WTC11 (cell line): ENCODE results near the gene PAK5. TPM values are rescaled to one million over a fixed set of nuclear protein-coding genes. Genes with fewer than 3 reads are reported as not detected.

ENCODE experiments used
- ATAC-seq: fragments of 200-7000 bp; cut with Tn5 transposase; 2 replicates; pipeline ENCODE4 v1.10.0; 2021; ENCODE audit warnings: mild to moderate bottlenecking, moderate library complexity
- CTCF ChIA-PET: fragments of 300-600 bp; sonication (Branson Sonifier 250); formaldehyde crosslinking; loops from one replicate; lab custom pipeline; 2021; ENCODE audit warnings: antibody characterized with exemption; lab: Charles Lee
- POLR2A ChIA-PET: fragments of 350-600 bp; sonication (Branson Sonifier 250); formaldehyde crosslinking; loops from one replicate; lab custom pipeline; 2021; ENCODE audit warnings: antibody characterized with exemption; lab: Charles Lee
- DNase-seq: peaks from one replicate; pipeline ENCODE4 v3.0.0; 2021; ENCODE audit warnings: low spot score
- H3K27ac Mint-ChIP-seq: 2 replicates; pipeline ENCODE4 v1.8.0; 2021; ENCODE audit warnings: mixed read lengths
- H3K27me3 Mint-ChIP-seq: 2 replicates; pipeline ENCODE4 v1.8.0; 2021; ENCODE audit warnings: low read depth, mild to moderate bottlenecking, moderate library complexity, mixed read lengths
- H3K36me3 Mint-ChIP-seq: 2 replicates; pipeline ENCODE4 v1.8.0; 2021; ENCODE audit warnings: mixed read lengths
- H3K4me1 Mint-ChIP-seq: 2 replicates; pipeline ENCODE4 v1.8.0; 2022; ENCODE audit warnings: mixed read lengths
- H3K4me3 Mint-ChIP-seq: 2 replicates; pipeline ENCODE4 v1.8.0; 2021; ENCODE audit warnings: mild to moderate bottlenecking, moderate library complexity, mixed read lengths
- H3K9me3 Mint-ChIP-seq: 2 replicates; pipeline ENCODE4 v1.8.0; 2021; ENCODE audit warnings: mixed read lengths
- CREB1 ChIP-seq: sonication (generic); formaldehyde crosslinking; IDR thresholded peaks from 2 replicates; pipeline ENCODE4 v1.8.0; 2023; ENCODE audit warnings: mild to moderate bottlenecking, missing genetic modification reagents
- GRHL2 ChIP-seq: fragments of 250-450 bp; sonication (Bioruptor Pico); IDR thresholded peaks from 2 replicates; pipeline ENCODE4 v1.8.0; 2022; ENCODE audit warnings: mild to moderate bottlenecking, moderate library complexity; ENCODE audit not compliant: insufficient replicate concordance, severe bottlenecking
- GTF2I ChIP-seq: fragments of 250-450 bp; sonication (Bioruptor Pico); conservative IDR thresholded peaks from 2 replicates; pipeline ENCODE4 v1.4.0; 2021; ENCODE audit warnings: mild to moderate bottlenecking
- HMGA2 ChIP-seq: fragments of 250-450 bp; sonication (Bioruptor Pico); IDR thresholded peaks from 2 replicates; pipeline ENCODE4 v1.4.0; 2021; ENCODE audit warnings: mild to moderate bottlenecking, moderate library complexity
- MYBL2 ChIP-seq: sonication (generic); formaldehyde crosslinking; IDR thresholded peaks from 2 replicates; pipeline ENCODE4 v1.8.1; 2023; ENCODE audit warnings: mild to moderate bottlenecking, moderate library complexity, missing genetic modification reagents
- NFATC4 ChIP-seq: fragments of 250-450 bp; sonication (Bioruptor Pico); IDR thresholded peaks from 2 replicates; pipeline ENCODE4 v1.9.0; 2021; ENCODE audit warnings: mild to moderate bottlenecking
- NFE2L1 ChIP-seq: sonication (generic); formaldehyde crosslinking; IDR thresholded peaks from 2 replicates; pipeline ENCODE4 v1.8.1; 2023; ENCODE audit warnings: missing genetic modification reagents
- NFYB ChIP-seq: sonication (generic); formaldehyde crosslinking; conservative IDR thresholded peaks from 2 replicates; pipeline ENCODE4 v1.8.0; 2022; ENCODE audit warnings: low read depth, missing genetic modification reagents
- SMAD3 ChIP-seq: sonication (generic); formaldehyde crosslinking; IDR thresholded peaks from 2 replicates; pipeline ENCODE4 v1.8.0; 2022; ENCODE audit warnings: missing genetic modification reagents, mild to moderate bottlenecking, borderline replicate concordance
- SMAD4 ChIP-seq: sonication (generic); formaldehyde crosslinking; IDR thresholded peaks from 2 replicates; pipeline ENCODE4 v1.8.0; 2022; ENCODE audit warnings: mild to moderate bottlenecking, missing genetic modification reagents
- SP1 ChIP-seq: sonication (generic); formaldehyde crosslinking; conservative IDR thresholded peaks from 2 replicates; pipeline ENCODE4 v1.8.1; 2022; ENCODE audit warnings: missing genetic modification reagents
- TCF7 ChIP-seq: sonication (generic); formaldehyde crosslinking; IDR thresholded peaks from 2 replicates; pipeline ENCODE4 v1.8.0; 2022; ENCODE audit warnings: mild to moderate bottlenecking, low read depth, missing genetic modification reagents, moderate library complexity
- ZBTB21 ChIP-seq: sonication (generic); formaldehyde crosslinking; IDR thresholded peaks from 2 replicates; pipeline ENCODE4 v1.8.1; 2023; ENCODE audit warnings: mild to moderate bottlenecking, missing genetic modification reagents, borderline replicate concordance
- ZNF219 ChIP-seq: sonication (generic); formaldehyde crosslinking; IDR thresholded peaks from 2 replicates; pipeline ENCODE4 v1.8.0; 2023; ENCODE audit warnings: missing genetic modification reagents, mild to moderate bottlenecking, borderline replicate concordance
- ZNF232 ChIP-seq: sonication (generic); formaldehyde crosslinking; IDR thresholded peaks from 2 replicates; pipeline ENCODE4 v1.8.0; 2022; ENCODE audit warnings: mild to moderate bottlenecking, missing genetic modification reagents
- ZNF317 ChIP-seq: sonication (generic); formaldehyde crosslinking; IDR thresholded peaks from 2 replicates; pipeline ENCODE4 v1.8.1; 2023; ENCODE audit warnings: low read depth, mild to moderate bottlenecking, moderate library complexity, missing genetic modification reagents, borderline replicate concordance
- ZNF671 ChIP-seq: fragments of 250-450 bp; sonication (Bioruptor Pico); IDR thresholded peaks from 2 replicates; pipeline ENCODE4 v1.8.0; 2021; ENCODE audit warnings: mild to moderate bottlenecking
- total RNA-seq: library from RNA; stranded (reverse); gene quantifications from 3 replicates; pipeline ENCODE4 v1.2.3, GENCODE V29; 2021
- TF ChIP-seq, protein P1 (sequence below): fragments of 250-450 bp; sonication (Bioruptor Pico); IDR thresholded peaks from 2 replicates; pipeline ENCODE4 v1.8.0; 2021; ENCODE audit warnings: mild to moderate bottlenecking
- TF ChIP-seq, protein P2 (sequence below): sonication (generic); formaldehyde crosslinking; IDR thresholded peaks from 2 replicates; pipeline ENCODE4 v1.8.1; 2023; ENCODE audit warnings: mild to moderate bottlenecking, missing genetic modification reagents
- TF ChIP-seq, protein P3 (sequence below): sonication (generic); formaldehyde crosslinking; IDR thresholded peaks from 2 replicates; pipeline ENCODE4 v1.8.0; 2023; ENCODE audit warnings: mild to moderate bottlenecking, missing genetic modification reagents
- TF ChIP-seq, protein P4 (sequence below): fragments of 250-450 bp; sonication (Bioruptor Pico); IDR thresholded peaks from 2 replicates; pipeline ENCODE4 v1.9.0; 2021; ENCODE audit warnings: mild to moderate bottlenecking
- TF ChIP-seq, protein P5 (sequence below): sonication (generic); formaldehyde crosslinking; conservative IDR thresholded peaks from 2 replicates; pipeline ENCODE4 v1.8.1; 2023; ENCODE audit warnings: mild to moderate bottlenecking, low read depth, missing genetic modification reagents, moderate library complexity
- TF ChIP-seq, protein P6 (sequence below): sonication (generic); formaldehyde crosslinking; IDR thresholded peaks from 2 replicates; pipeline ENCODE4 v1.8.1; 2022; ENCODE audit warnings: missing genetic modification reagents, borderline replicate concordance

The PAK5 gene
- total RNA-seq, 1 experiment from 2014 or later = 0.31 TPM

DNA sequence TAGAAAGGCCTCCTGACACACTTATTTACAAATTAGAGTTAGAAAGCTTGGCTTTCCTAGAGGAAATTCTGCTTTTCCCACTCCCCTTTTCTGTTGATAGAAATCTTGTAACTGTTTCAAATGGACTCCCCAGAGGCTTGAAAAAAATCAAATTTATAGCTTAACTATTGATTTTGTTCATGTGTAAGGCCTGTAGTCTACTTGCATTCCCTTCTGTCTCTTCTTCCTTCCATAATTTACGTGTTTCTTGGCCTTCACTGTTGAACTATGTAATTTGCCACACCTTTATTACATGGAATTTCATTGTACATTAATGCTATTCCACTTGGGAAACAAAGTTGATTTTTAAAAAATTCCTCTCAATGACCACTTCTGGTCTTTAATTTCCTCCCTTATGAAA is 243.1 kb downstream of the PAK5 start:
- peaks cover 11% of the 10 kb centered on the region for H3K9me3 Mint-ChIP-seq
- TF ChIP-seq NFATC4 = no peak
- no peak for TF ChIP-seq SMAD4
- TF ChIP-seq CREB1 = no peak
- TF ChIP-seq ZNF232 (CRISPR knock-in tag) = no peak
- TF ChIP-seq, protein P1, sequence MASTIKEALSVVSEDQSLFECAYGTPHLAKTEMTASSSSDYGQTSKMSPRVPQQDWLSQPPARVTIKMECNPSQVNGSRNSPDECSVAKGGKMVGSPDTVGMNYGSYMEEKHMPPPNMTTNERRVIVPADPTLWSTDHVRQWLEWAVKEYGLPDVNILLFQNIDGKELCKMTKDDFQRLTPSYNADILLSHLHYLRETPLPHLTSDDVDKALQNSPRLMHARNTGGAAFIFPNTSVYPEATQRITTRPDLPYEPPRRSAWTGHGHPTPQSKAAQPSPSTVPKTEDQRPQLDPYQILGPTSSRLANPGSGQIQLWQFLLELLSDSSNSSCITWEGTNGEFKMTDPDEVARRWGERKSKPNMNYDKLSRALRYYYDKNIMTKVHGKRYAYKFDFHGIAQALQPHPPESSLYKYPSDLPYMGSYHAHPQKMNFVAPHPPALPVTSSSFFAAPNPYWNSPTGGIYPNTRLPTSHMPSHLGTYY (CRISPR knock-in tag) = no peak
- TF ChIP-seq, protein P2, sequence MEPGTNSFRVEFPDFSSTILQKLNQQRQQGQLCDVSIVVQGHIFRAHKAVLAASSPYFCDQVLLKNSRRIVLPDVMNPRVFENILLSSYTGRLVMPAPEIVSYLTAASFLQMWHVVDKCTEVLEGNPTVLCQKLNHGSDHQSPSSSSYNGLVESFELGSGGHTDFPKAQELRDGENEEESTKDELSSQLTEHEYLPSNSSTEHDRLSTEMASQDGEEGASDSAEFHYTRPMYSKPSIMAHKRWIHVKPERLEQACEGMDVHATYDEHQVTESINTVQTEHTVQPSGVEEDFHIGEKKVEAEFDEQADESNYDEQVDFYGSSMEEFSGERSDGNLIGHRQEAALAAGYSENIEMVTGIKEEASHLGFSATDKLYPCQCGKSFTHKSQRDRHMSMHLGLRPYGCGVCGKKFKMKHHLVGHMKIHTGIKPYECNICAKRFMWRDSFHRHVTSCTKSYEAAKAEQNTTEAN (CRISPR knock-in tag) = no peak
- no peak for TF ChIP-seq TCF7 (CRISPR knock-in tag)
- TF ChIP-seq ZNF219 (CRISPR knock-in tag) = no peak
- TF ChIP-seq ZNF317 = no peak
- TF ChIP-seq HMGA2 (CRISPR knock-in tag) = no peak
- peaks cover 2% of the 10 kb centered on the region; the same call in 1 of the 2 replicates for H3K27me3 Mint-ChIP-seq
- peaks cover 5% of the 10 kb centered on the region; the same call in 1 of the 2 replicates for H3K4me1 Mint-ChIP-seq
- CTCF ChIA-PET = no interaction called here
- H3K36me3 Mint-ChIP-seq = no peaks in the 10 kb centered on the region
- no peak overlapping the region for H3K27ac Mint-ChIP-seq
- H3K4me3 Mint-ChIP-seq = no peak overlapping the region
- ATAC-seq (no peak), DNase-seq (no peak)
- POLR2A ChIA-PET = no interaction called here

DNA sequence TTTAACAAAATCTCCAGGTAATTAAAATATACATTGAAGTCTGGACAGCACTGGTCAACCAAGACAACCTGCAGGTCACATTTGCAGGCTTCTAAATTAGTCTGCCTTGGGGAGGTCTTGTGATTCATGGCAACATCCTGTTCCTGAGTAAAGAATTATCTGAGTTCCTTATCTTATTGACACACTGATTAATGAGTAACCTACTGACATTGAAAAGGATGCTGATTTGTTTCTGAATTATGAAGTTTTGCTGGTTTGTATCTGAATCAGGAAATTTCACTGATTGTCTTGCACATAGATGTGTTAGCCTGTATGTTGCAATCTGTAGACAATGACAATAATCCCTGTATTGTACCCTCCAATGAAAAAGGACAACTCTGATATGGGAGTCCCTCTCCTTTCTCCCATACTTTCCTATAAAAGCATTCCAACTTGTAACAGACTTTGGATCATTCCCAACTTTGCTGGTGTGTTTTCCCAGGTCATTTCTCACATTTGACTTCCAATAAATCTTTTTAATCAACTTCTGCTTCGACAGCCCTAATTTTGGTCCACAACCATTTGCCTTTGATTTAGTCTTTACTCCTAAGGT is 244.5 kb downstream of the PAK5 start:
- H3K4me3 Mint-ChIP-seq = no peak overlapping the region
- ATAC-seq (no peak), DNase-seq (no peak)
- peaks cover 5% of the 10 kb centered on the region; the same call in 1 of the 2 replicates for H3K4me1 Mint-ChIP-seq
- peaks cover 11% of the 10 kb centered on the region for H3K9me3 Mint-ChIP-seq
- peaks cover 2% of the 10 kb centered on the region; the same call in 1 of the 2 replicates for H3K27me3 Mint-ChIP-seq
- ChIA-PET POLR2A (no interaction called here), CTCF (interaction anchor here (0.9 kb wide), 1 partner anchor 308 kb away, joined by 3 read pairs; no protein-coding TSS in a partner anchor)
- no peaks in the 10 kb centered on the region for H3K36me3 Mint-ChIP-seq
- no peak overlapping the region for H3K27ac Mint-ChIP-seq
- no peak for TF ChIP-seq NFE2L1 (CRISPR knock-in tag)
- TF ChIP-seq SMAD3 (CRISPR knock-in tag) = no peak
- no peak for TF ChIP-seq ZNF671 (CRISPR knock-in tag)
- no peak for TF ChIP-seq ZBTB21
- TF ChIP-seq, protein P3, sequence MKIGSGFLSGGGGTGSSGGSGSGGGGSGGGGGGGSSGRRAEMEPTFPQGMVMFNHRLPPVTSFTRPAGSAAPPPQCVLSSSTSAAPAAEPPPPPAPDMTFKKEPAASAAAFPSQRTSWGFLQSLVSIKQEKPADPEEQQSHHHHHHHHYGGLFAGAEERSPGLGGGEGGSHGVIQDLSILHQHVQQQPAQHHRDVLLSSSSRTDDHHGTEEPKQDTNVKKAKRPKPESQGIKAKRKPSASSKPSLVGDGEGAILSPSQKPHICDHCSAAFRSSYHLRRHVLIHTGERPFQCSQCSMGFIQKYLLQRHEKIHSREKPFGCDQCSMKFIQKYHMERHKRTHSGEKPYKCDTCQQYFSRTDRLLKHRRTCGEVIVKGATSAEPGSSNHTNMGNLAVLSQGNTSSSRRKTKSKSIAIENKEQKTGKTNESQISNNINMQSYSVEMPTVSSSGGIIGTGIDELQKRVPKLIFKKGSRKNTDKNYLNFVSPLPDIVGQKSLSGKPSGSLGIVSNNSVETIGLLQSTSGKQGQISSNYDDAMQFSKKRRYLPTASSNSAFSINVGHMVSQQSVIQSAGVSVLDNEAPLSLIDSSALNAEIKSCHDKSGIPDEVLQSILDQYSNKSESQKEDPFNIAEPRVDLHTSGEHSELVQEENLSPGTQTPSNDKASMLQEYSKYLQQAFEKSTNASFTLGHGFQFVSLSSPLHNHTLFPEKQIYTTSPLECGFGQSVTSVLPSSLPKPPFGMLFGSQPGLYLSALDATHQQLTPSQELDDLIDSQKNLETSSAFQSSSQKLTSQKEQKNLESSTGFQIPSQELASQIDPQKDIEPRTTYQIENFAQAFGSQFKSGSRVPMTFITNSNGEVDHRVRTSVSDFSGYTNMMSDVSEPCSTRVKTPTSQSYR = no peak
- TF ChIP-seq SP1 = no peak
- TF ChIP-seq MYBL2 = no peak
- TF ChIP-seq GTF2I (CRISPR knock-in tag) = no peak
- TF ChIP-seq, protein P4, sequence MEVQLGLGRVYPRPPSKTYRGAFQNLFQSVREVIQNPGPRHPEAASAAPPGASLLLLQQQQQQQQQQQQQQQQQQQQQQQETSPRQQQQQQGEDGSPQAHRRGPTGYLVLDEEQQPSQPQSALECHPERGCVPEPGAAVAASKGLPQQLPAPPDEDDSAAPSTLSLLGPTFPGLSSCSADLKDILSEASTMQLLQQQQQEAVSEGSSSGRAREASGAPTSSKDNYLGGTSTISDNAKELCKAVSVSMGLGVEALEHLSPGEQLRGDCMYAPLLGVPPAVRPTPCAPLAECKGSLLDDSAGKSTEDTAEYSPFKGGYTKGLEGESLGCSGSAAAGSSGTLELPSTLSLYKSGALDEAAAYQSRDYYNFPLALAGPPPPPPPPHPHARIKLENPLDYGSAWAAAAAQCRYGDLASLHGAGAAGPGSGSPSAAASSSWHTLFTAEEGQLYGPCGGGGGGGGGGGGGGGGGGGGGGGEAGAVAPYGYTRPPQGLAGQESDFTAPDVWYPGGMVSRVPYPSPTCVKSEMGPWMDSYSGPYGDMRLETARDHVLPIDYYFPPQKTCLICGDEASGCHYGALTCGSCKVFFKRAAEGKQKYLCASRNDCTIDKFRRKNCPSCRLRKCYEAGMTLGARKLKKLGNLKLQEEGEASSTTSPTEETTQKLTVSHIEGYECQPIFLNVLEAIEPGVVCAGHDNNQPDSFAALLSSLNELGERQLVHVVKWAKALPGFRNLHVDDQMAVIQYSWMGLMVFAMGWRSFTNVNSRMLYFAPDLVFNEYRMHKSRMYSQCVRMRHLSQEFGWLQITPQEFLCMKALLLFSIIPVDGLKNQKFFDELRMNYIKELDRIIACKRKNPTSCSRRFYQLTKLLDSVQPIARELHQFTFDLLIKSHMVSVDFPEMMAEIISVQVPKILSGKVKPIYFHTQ (CRISPR knock-in tag) = no peak
- TF ChIP-seq, protein P5, sequence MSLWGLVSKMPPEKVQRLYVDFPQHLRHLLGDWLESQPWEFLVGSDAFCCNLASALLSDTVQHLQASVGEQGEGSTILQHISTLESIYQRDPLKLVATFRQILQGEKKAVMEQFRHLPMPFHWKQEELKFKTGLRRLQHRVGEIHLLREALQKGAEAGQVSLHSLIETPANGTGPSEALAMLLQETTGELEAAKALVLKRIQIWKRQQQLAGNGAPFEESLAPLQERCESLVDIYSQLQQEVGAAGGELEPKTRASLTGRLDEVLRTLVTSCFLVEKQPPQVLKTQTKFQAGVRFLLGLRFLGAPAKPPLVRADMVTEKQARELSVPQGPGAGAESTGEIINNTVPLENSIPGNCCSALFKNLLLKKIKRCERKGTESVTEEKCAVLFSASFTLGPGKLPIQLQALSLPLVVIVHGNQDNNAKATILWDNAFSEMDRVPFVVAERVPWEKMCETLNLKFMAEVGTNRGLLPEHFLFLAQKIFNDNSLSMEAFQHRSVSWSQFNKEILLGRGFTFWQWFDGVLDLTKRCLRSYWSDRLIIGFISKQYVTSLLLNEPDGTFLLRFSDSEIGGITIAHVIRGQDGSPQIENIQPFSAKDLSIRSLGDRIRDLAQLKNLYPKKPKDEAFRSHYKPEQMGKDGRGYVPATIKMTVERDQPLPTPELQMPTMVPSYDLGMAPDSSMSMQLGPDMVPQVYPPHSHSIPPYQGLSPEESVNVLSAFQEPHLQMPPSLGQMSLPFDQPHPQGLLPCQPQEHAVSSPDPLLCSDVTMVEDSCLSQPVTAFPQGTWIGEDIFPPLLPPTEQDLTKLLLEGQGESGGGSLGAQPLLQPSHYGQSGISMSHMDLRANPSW (CRISPR knock-in tag) = no peak
- TF ChIP-seq NFYB (CRISPR knock-in tag) = no peak
- TF ChIP-seq GRHL2 (CRISPR knock-in tag) = no peak
- TF ChIP-seq, protein P6, sequence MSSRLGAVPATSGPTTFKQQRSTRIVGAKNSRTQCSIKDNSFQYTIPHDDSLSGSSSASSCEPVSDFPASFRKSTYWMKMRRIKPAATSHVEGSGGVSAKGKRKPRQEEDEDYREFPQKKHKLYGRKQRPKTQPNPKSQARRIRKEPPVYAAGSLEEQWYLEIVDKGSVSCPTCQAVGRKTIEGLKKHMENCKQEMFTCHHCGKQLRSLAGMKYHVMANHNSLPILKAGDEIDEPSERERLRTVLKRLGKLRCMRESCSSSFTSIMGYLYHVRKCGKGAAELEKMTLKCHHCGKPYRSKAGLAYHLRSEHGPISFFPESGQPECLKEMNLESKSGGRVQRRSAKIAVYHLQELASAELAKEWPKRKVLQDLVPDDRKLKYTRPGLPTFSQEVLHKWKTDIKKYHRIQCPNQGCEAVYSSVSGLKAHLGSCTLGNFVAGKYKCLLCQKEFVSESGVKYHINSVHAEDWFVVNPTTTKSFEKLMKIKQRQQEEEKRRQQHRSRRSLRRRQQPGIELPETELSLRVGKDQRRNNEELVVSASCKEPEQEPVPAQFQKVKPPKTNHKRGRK (CRISPR knock-in tag) = no peak
